Measurements from ENCODE around the gene INPP5D.

DNA sequence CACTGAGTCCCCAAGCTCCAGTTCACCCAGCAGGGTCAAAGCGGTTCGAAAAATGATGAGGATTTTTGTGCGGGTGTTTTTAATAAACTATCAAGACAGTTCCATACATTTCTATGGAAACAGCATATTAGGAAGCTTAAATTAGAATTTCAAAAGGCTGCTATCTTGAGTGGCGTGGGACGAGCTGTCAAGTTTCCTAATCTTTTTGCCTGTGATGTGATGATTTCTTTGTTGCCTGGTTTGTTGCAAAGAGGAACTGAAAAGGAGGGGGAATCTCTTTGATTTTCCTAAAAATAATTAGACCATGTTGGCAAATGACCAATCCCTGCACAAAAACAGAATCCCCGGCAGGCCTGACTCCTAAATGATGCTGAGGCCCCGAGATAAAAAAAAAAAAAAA is 125.2 kb downstream of the INPP5D start:
- TF ChIP-seq, protein P1, sequence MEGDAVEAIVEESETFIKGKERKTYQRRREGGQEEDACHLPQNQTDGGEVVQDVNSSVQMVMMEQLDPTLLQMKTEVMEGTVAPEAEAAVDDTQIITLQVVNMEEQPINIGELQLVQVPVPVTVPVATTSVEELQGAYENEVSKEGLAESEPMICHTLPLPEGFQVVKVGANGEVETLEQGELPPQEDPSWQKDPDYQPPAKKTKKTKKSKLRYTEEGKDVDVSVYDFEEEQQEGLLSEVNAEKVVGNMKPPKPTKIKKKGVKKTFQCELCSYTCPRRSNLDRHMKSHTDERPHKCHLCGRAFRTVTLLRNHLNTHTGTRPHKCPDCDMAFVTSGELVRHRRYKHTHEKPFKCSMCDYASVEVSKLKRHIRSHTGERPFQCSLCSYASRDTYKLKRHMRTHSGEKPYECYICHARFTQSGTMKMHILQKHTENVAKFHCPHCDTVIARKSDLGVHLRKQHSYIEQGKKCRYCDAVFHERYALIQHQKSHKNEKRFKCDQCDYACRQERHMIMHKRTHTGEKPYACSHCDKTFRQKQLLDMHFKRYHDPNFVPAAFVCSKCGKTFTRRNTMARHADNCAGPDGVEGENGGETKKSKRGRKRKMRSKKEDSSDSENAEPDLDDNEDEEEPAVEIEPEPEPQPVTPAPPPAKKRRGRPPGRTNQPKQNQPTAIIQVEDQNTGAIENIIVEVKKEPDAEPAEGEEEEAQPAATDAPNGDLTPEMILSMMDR (IDR thresholded peaks at IDR 0.05; ENCODE audit: low read depth, low read length, poor library complexity, severe bottlenecking): no peak
- TF ChIP-seq EZH2phosphoT487 (IDR thresholded peaks at IDR 0.05; ENCODE audit: borderline replicate concordance, low read length): no peak

All from DOHH2 (cell line).